HEK293T (cell line): ENCODE results near the gene IL13RA1.

Source experiments
- ARNT ChIP-seq: fragments of 450-650 bp; IDR thresholded peaks from 2 replicates; pipeline ENCODE4 v1.6.1; 2017; ENCODE audit warnings: mild to moderate bottlenecking
- BHLHE40 ChIP-seq: fragments of 450-650 bp; IDR thresholded peaks from 2 replicates; pipeline ENCODE4 v1.6.1; 2016; ENCODE audit warnings: mild to moderate bottlenecking, moderate library complexity, borderline replicate concordance
- CTBP1 ChIP-seq: fragments of 450-650 bp; IDR thresholded peaks from 2 replicates; pipeline ENCODE4 v1.6.1; 2016; ENCODE audit warnings: borderline replicate concordance
- ELF4 ChIP-seq: fragments of 450-650 bp; IDR thresholded peaks from 2 replicates; pipeline ENCODE4 v1.6.1; 2017; ENCODE audit warnings: antibody characterized with exemption
- FOXK2 ChIP-seq: fragments of 450-650 bp; IDR thresholded peaks from 2 replicates; pipeline ENCODE4 v1.6.1; 2016; ENCODE audit warnings: mild to moderate bottlenecking
- FOXM1 ChIP-seq: fragments of 450-650 bp; IDR thresholded peaks from 2 replicates; pipeline ENCODE4 v1.6.1; 2017; ENCODE audit warnings: mild to moderate bottlenecking, borderline replicate concordance
- HDGF ChIP-seq: fragments of 450-650 bp; IDR thresholded peaks from 2 replicates; pipeline ENCODE4 v1.6.1; 2017; ENCODE audit warnings: antibody characterized with exemption, borderline replicate concordance
- LEF1 ChIP-seq: fragments of 450-650 bp; IDR thresholded peaks from 2 replicates; pipeline ENCODE4 v1.6.1; 2017; ENCODE audit warnings: mild to moderate bottlenecking, borderline replicate concordance
- NFRKB ChIP-seq: fragments of 450-650 bp; IDR thresholded peaks from 2 replicates; pipeline ENCODE4 v1.6.1; 2016; ENCODE audit warnings: mild to moderate bottlenecking, moderate library complexity
- SP1 ChIP-seq: fragments of 450-650 bp; IDR thresholded peaks from 2 replicates; pipeline ENCODE4 v1.6.1; 2017
- SUZ12 ChIP-seq: fragments of 450-650 bp; IDR thresholded peaks from 2 replicates; pipeline ENCODE4 v1.6.1; 2016; ENCODE audit warnings: mild to moderate bottlenecking
- TARDBP ChIP-seq: fragments of 450-650 bp; IDR thresholded peaks from 2 replicates; pipeline ENCODE4 v1.6.1; 2016
- ZNF384 ChIP-seq: fragments of 450-650 bp; IDR thresholded peaks from 2 replicates; pipeline ENCODE4 v1.6.1; 2016

DNA sequence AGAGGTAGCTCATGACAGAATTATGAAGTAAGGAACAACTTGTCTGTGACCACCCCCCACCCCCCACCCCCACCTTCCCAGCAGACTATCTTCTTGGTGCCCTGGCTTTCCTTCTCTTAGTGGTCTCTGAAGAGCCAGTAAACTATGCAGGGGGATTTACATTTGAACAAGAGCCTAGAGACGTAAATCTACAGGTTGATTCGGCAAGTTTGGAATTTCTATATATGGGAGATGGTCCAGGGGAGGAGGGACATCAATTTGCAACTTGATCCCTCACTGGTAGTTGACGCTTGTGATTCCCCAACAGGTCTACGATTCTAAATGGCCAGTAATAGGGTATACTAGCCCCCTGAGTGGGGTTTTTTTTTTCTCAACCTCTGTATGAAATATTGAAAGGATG is 36.7 kb downstream of the IL13RA1 start:
- TF ChIP-seq BHLHE40 = no peak
- TF ChIP-seq NFRKB = no peak
- no peak for TF ChIP-seq LEF1
- no peak for TF ChIP-seq HDGF
- no peak for TF ChIP-seq FOXM1
- TF ChIP-seq CTBP1 = no peak
- TF ChIP-seq ELF4 = no peak
- TF ChIP-seq FOXK2 = no peak
- no peak for TF ChIP-seq SP1
- TF ChIP-seq TARDBP = no peak
- no peak for TF ChIP-seq ZNF384
- no peak for TF ChIP-seq ARNT
- TF ChIP-seq SUZ12 = no peak
